ENCODE data around the gene ZFP30.
"Not testable (repeated sequence)": the region's sequence is repeated elsewhere in the genome, so short reads cannot be mapped to it uniquely, and the experiment has no call there.

The ZFP30 gene

GRCh38 chr19:37692956-37693620, 37.8 kb upstream of the ZFP30 start:
- ATAC-seq (ENCODE audit: low read depth), result no peak

DNA sequence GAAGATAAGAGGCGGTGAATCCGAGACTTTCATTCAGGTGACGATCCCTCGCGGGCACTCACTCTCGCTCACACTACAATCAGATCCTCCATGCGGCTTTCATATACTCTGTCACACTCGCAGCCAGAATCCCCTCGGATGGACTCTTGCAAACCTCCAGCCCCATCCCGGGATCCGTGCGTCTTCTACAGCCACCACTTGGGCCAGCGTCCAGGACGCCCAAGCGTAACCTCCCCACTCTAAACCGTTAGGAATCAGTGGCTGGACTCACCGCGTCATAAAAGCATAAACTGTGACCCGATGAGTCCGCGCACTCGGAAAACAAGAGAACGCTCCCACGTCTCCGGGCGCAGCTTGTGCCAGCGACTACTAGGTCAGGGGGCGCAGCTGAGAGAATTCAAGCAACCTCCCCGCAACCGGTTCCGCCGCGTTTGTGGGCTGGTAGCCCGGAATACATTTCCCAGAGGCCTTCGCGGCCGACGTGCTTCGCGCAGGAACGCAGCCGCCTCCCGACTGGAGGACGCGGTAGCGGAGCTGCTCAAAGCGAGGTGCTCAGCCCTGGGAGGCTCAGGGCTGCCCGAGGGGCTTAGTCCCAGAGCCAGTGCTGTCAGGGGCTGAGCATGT, 36.7 kb upstream of the ZFP30 start:
- DNase-seq (ENCODE audit: low spot score) (peak; percentile 51), ATAC-seq (ENCODE audit: low read depth) (peak; percentile 72)
- no peaks in the 10 kb centered on the region for H3K27me3 ChIP-seq (ENCODE audit: insufficient read depth, poor library complexity, severe bottlenecking)
- H3K4me1 ChIP-seq (ENCODE audit: insufficient read depth, poor library complexity, severe bottlenecking), result no peaks in the 10 kb centered on the region
- peaks cover 8% of the 10 kb centered on the region for H3K9me3 ChIP-seq (ENCODE audit: severe bottlenecking)
- no peaks in the 10 kb centered on the region for H3K36me3 ChIP-seq (ENCODE audit: low read depth)
- H3K27ac ChIP-seq (ENCODE audit: poor library complexity, severe bottlenecking), result no peak overlapping the region
- peak overlapping the region; percentile 21 for H3K4me3 ChIP-seq (ENCODE audit: severe bottlenecking)
- TF ChIP-seq, protein P1, sequence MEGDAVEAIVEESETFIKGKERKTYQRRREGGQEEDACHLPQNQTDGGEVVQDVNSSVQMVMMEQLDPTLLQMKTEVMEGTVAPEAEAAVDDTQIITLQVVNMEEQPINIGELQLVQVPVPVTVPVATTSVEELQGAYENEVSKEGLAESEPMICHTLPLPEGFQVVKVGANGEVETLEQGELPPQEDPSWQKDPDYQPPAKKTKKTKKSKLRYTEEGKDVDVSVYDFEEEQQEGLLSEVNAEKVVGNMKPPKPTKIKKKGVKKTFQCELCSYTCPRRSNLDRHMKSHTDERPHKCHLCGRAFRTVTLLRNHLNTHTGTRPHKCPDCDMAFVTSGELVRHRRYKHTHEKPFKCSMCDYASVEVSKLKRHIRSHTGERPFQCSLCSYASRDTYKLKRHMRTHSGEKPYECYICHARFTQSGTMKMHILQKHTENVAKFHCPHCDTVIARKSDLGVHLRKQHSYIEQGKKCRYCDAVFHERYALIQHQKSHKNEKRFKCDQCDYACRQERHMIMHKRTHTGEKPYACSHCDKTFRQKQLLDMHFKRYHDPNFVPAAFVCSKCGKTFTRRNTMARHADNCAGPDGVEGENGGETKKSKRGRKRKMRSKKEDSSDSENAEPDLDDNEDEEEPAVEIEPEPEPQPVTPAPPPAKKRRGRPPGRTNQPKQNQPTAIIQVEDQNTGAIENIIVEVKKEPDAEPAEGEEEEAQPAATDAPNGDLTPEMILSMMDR (IDR thresholded peaks at IDR 0.05; ENCODE audit: poor library complexity, severe bottlenecking), result no peak

More at GRCh38 chr19:37692956-37693620, 37.8 kb upstream of the ZFP30 start:
- Histone ChIP-seq H3K9me3 (ENCODE audit: severe bottlenecking) (peaks cover 8% of the 10 kb centered on the region), H3K4me1 (ENCODE audit: insufficient read depth, poor library complexity, severe bottlenecking) (no peaks in the 10 kb centered on the region), H3K4me3 (ENCODE audit: severe bottlenecking) (no peak overlapping the region), H3K36me3 (ENCODE audit: low read depth) (no peaks in the 10 kb centered on the region), H3K27ac (ENCODE audit: poor library complexity, severe bottlenecking) (no peak overlapping the region), H3K27me3 (ENCODE audit: insufficient read depth, poor library complexity, severe bottlenecking) (no peaks in the 10 kb centered on the region)
- no peak for DNase-seq (ENCODE audit: low spot score)
- TF ChIP-seq, protein P1 (IDR thresholded peaks at IDR 0.05; ENCODE audit: poor library complexity, severe bottlenecking), result no peak

GRCh38 chr19:37683520-37683919, 28.3 kb upstream of the ZFP30 start:
- TF ChIP-seq, protein P1 (IDR thresholded peaks at IDR 0.05; ENCODE audit: poor library complexity, severe bottlenecking), result no peak
- H3K27me3 ChIP-seq (ENCODE audit: insufficient read depth, poor library complexity, severe bottlenecking), result no peaks in the 10 kb centered on the region
- no peaks in the 10 kb centered on the region for H3K36me3 ChIP-seq (ENCODE audit: low read depth)
- H3K4me3 ChIP-seq (ENCODE audit: severe bottlenecking), result no peak overlapping the region
- DNase-seq (ENCODE audit: low spot score) (no peak), ATAC-seq (ENCODE audit: low read depth) (no peak)
- H3K4me1 ChIP-seq (ENCODE audit: insufficient read depth, poor library complexity, severe bottlenecking), result no peaks in the 10 kb centered on the region
- H3K9me3 ChIP-seq (ENCODE audit: severe bottlenecking), result peaks cover 3% of the 10 kb centered on the region
- H3K27ac ChIP-seq (ENCODE audit: poor library complexity, severe bottlenecking), result no peak overlapping the region

DNA sequence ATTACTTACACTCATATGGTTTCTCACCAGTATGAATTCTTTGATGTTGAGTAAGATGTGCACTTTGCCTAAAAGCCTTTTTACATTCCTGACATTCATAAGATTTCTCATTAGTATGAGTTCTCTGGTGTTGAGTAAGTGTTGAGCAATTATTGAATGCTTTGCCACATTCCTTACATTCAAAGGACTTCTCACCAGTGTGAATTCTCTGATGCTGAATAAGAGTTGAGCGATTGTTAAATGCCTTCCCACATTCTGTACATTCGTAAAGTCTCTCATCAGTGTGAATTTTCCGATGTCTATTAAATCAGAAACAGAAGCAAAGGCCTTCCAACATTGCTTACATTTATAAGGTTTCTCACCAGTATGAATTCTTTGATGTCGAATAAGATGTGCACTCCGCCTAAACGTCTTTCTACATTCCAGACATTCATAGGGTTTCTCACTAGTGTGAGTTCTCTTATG, 14.2 kb upstream of the ZFP30 start:
- TF ChIP-seq, protein P1 (IDR thresholded peaks at IDR 0.05; ENCODE audit: poor library complexity, severe bottlenecking), result no peak

DNA sequence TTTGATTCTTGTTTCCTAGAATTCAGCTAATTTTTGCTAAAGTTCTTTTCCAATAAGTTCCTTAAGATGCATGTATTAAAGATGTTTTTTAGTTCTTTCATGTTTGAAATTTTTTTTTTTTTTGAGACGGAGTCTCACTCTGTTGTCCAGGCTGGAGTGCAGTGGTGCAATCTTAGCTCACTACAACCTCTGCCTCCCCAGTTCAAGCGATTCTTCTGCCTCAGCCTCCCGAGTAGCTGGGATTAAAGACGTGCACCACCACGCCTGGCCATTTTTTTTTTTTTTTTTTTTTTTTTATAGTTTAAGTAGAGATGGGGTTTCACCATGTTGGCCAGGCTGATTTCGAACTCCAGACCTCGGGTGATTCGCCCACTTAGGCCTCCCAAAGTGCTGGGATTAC, 1.9 kb upstream of the ZFP30 start:
- H3K9me3 ChIP-seq (ENCODE audit: severe bottlenecking); H3K4me3 ChIP-seq (ENCODE audit: severe bottlenecking); H3K36me3 ChIP-seq (ENCODE audit: low read depth); ATAC-seq (ENCODE audit: low read depth); H3K27ac ChIP-seq (ENCODE audit: poor library complexity, severe bottlenecking); DNase-seq (ENCODE audit: low spot score); H3K27me3 ChIP-seq (ENCODE audit: insufficient read depth, poor library complexity, severe bottlenecking): not testable (repeated sequence)
- peaks cover 12% of the 10 kb centered on the region for H3K4me1 ChIP-seq (ENCODE audit: insufficient read depth, poor library complexity, severe bottlenecking)

More for the DNA sequence above, 14.2 kb upstream of the ZFP30 start:
- Histone ChIP-seq H3K27ac (ENCODE audit: poor library complexity, severe bottlenecking) (no peak overlapping the region), H3K36me3 (ENCODE audit: low read depth) (no peaks in the 10 kb centered on the region), H3K4me3 (ENCODE audit: severe bottlenecking) (no peak overlapping the region), H3K9me3 (ENCODE audit: severe bottlenecking) (peaks cover 16% of the 10 kb centered on the region), H3K4me1 (ENCODE audit: insufficient read depth, poor library complexity, severe bottlenecking) (no peaks in the 10 kb centered on the region), H3K27me3 (ENCODE audit: insufficient read depth, poor library complexity, severe bottlenecking) (no peaks in the 10 kb centered on the region)
- ATAC-seq (ENCODE audit: low read depth) (no peak), DNase-seq (ENCODE audit: low spot score) (no peak)

Data from RWPE2 (cell line).